GM23338 (cell line): Measurements from ENCODE around the gene UGP2.
A peak's percentile ranks its signal among the peaks of the same experiment; 100 is the strongest.

Experiments
- CREB1 ChIP-seq: fragments of 250-450 bp; sonication (Bioruptor Pico); IDR thresholded peaks from 2 replicates; pipeline ENCODE4 v1.5.0; 2020; ENCODE audit warnings: low read depth, mild to moderate bottlenecking, moderate library complexity
- REST ChIP-seq: IDR thresholded peaks from one replicate; pipeline ENCODE4 v1.6.1; 2018; ENCODE audit warnings: antibody characterized with exemption; ENCODE audit not compliant: unreplicated experiment
- TF ChIP-seq, protein P1 (sequence below), 2 experiments: fragments of 200-600 bp in 1 of 2; sonication (generic) in 1 of 2; conservative IDR thresholded peaks; 2 replicates each; pipeline versions ENCODE4 v1.5.1 to v1.6.1; 2016 to 2017; ENCODE audit warnings: antibody characterized with exemption in 2 of 2, low read depth in 2 of 2, mild to moderate bottlenecking in 2 of 2, moderate library complexity in 1 of 2

DNA sequence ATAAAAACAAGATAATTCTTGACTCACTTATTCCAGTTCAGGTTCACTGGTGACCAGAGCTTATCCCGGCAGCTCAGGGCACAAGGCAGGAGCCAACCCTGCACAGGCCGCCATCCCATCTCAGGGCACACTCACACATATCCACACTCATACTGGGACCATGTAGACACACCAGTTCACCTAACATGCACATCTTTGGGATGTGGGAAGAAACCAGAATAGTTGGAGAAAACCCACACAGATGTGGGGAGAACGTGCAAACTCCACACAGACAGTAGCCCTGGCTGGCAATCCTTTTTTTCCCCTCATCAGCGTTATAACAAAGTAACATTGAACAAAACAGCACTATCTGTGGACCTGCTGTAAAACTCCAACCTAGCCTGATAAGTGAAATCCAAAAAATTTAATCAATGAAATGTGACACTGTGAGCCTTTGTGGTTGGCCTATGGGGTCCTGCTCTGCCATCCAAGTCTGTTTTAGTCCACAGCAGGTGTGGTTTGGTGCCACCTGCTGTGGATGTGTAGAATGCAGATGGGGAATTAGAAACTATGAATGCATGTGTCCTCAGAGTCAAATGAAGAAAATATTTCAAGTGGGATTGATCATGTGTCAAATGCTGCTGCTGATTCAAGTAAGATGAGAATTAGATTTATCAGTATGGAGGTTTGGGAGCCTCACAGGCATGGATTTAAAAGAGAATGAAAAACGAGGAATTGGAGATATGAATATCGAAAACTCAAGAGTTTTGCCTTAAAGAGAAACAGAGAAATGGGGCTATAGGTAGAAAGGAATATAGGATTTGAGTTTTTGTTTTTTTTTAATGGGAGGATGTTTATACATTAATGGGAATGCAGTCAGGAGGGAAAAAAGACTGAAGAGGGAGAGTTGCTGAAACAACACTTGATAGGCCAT is 47.0 kb downstream of the UGP2 start:
- no peak for TF ChIP-seq REST
- TF ChIP-seq, protein P1, sequence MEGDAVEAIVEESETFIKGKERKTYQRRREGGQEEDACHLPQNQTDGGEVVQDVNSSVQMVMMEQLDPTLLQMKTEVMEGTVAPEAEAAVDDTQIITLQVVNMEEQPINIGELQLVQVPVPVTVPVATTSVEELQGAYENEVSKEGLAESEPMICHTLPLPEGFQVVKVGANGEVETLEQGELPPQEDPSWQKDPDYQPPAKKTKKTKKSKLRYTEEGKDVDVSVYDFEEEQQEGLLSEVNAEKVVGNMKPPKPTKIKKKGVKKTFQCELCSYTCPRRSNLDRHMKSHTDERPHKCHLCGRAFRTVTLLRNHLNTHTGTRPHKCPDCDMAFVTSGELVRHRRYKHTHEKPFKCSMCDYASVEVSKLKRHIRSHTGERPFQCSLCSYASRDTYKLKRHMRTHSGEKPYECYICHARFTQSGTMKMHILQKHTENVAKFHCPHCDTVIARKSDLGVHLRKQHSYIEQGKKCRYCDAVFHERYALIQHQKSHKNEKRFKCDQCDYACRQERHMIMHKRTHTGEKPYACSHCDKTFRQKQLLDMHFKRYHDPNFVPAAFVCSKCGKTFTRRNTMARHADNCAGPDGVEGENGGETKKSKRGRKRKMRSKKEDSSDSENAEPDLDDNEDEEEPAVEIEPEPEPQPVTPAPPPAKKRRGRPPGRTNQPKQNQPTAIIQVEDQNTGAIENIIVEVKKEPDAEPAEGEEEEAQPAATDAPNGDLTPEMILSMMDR (conservative IDR thresholded peaks at IDR 0.05; ENCODE audit: low read depth in 2 of 2) = peak; percentile 66 to 71
- TF ChIP-seq CREB1 (CRISPR knock-in tag) = no peak
